ENCODE data around the gene ARID4B. TPM values are rescaled to one million over a fixed set of nuclear protein-coding genes. Genes with fewer than 3 reads are reported as not detected.
A peak's percentile ranks its signal among the peaks of the same experiment; 100 is the strongest.
"Not testable (repeated sequence)": the region's sequence is repeated elsewhere in the genome, so short reads cannot be mapped to it uniquely, and the experiment has no call there.

ARID4B gene
- total RNA-seq, 1 donor = 36.7 TPM

GRCh38 chr1:235262539-235262938 is 65.4 kb downstream of the ARID4B start:
- H3K4me3 ChIP-seq (ENCODE audit: low read depth, low read length) = no peak overlapping the region
- no peak for TF ChIP-seq CTCF (IDR thresholded peaks at IDR 0.05; ENCODE audit: insufficient read depth, low read length)
- DNase-seq (ENCODE audit: low read depth) = no peak

- no peak for TF ChIP-seq CTCF (IDR thresholded peaks at IDR 0.05; ENCODE audit: insufficient read depth, low read length)
Measured at GRCh38 chr1:235261243-235261642, 66.7 kb downstream of the ARID4B start.

GRCh38 chr1:235259133-235259778 is 68.7 kb downstream of the ARID4B start:
- DNase-seq (ENCODE audit: low read depth) = no peak
- TF ChIP-seq CTCF (IDR thresholded peaks at IDR 0.05; ENCODE audit: insufficient read depth, low read length) = no peak
- H3K4me3 ChIP-seq (ENCODE audit: low read depth, low read length) = no peak overlapping the region

More at GRCh38 chr1:235261243-235261642, 66.7 kb downstream of the ARID4B start:
- H3K4me3 ChIP-seq (ENCODE audit: low read depth, low read length) = no peak overlapping the region
- no peak for DNase-seq (ENCODE audit: low read depth)

- not testable (repeated sequence) for H3K4me3 ChIP-seq (ENCODE audit: low read depth, low read length); DNase-seq (ENCODE audit: low read depth)
Measured at GRCh38 chr1:235258068-235258467, 69.9 kb downstream of the ARID4B start.

GRCh38 chr1:235254721-235255120 is 73.3 kb downstream of the ARID4B start:
- no peak for TF ChIP-seq CTCF (IDR thresholded peaks at IDR 0.05; ENCODE audit: insufficient read depth, low read length)

GRCh38 chr1:235253219-235253962 is 74.6 kb downstream of the ARID4B start:
- no peak overlapping the region for H3K4me3 ChIP-seq (ENCODE audit: low read depth, low read length)
- peak; percentile 95 for TF ChIP-seq CTCF (IDR thresholded peaks at IDR 0.05; ENCODE audit: insufficient read depth, low read length)
- DNase-seq (ENCODE audit: low read depth) = peak; percentile 81

More at GRCh38 chr1:235254721-235255120, 73.3 kb downstream of the ARID4B start:
- no peak for DNase-seq (ENCODE audit: low read depth)
- no peak overlapping the region for H3K4me3 ChIP-seq (ENCODE audit: low read depth, low read length)

GRCh38 chr1:235250430-235250829 is 77.5 kb downstream of the ARID4B start:
- no peak for TF ChIP-seq CTCF (IDR thresholded peaks at IDR 0.05; ENCODE audit: insufficient read depth, low read length)
- no peak overlapping the region for H3K4me3 ChIP-seq (ENCODE audit: low read depth, low read length)
- no peak for DNase-seq (ENCODE audit: low read depth)
